Endodermal cell (in vitro differentiated cells): ENCODE measurements around the gene KCNE4. TPM values are rescaled to one million over a fixed set of nuclear protein-coding genes. Genes with fewer than 3 reads are reported as not detected.

Experiments
- DNase-seq: peaks from one replicate; pipeline ENCODE4 v3.0.0-alpha.2; 2017
- H3K27ac ChIP-seq: 2 replicates; pipeline ENCODE4 v1.5.1; 2013; ENCODE audit warnings: mild to moderate bottlenecking, low read depth, low read length, moderate library complexity
- H3K27me3 ChIP-seq: 2 replicates; pipeline ENCODE4 v1.6.1; 2013; ENCODE audit warnings: mild to moderate bottlenecking, low read length, moderate library complexity; ENCODE audit not compliant: insufficient read depth, control insufficient read depth, poor library complexity, severe bottlenecking
- H3K36me3 ChIP-seq: 2 replicates; pipeline ENCODE4 v1.7.0; 2013; ENCODE audit warnings: mild to moderate bottlenecking, low read length, moderate library complexity; ENCODE audit not compliant: control insufficient read depth, insufficient read depth
- H3K4me1 ChIP-seq: one replicate; pipeline ENCODE4 v1.7.0; 2013; ENCODE audit warnings: low read length; ENCODE audit not compliant: control insufficient read depth, insufficient read depth
- H3K4me3 ChIP-seq: 2 replicates; pipeline ENCODE4 v1.5.1; 2013; ENCODE audit warnings: mild to moderate bottlenecking, low read length, moderate library complexity
- H3K9ac ChIP-seq: 2 replicates; pipeline ENCODE4 v1.6.1; 2013; ENCODE audit warnings: mild to moderate bottlenecking, low read length, moderate library complexity; ENCODE audit not compliant: poor library complexity, severe bottlenecking; ENCODE audit errors: extremely low read depth
- H3K9me3 ChIP-seq: 2 replicates; pipeline ENCODE4 v1.6.1; 2013; ENCODE audit warnings: mild to moderate bottlenecking, low read length, moderate library complexity; ENCODE audit not compliant: control insufficient read depth
- H3K27ac Mint-ChIP-seq: 2 replicates; pipeline ENCODE4 v1.8.0; 2020; ENCODE audit warnings: mixed read lengths
- H3K27me3 Mint-ChIP-seq: 2 replicates; pipeline ENCODE4 v1.8.0; 2021; ENCODE audit warnings: mild to moderate bottlenecking, mixed read lengths; ENCODE audit not compliant: insufficient read depth
- H3K36me3 Mint-ChIP-seq: 2 replicates; pipeline ENCODE4 v1.8.0; 2020; ENCODE audit warnings: low read depth, mixed read lengths
- H3K4me1 Mint-ChIP-seq: 2 replicates; pipeline ENCODE4 v1.8.0; 2020; ENCODE audit warnings: mixed read lengths
- H3K4me3 Mint-ChIP-seq: 2 replicates; pipeline ENCODE4 v1.8.0; 2020; ENCODE audit warnings: mild to moderate bottlenecking, moderate library complexity, mixed read lengths
- H3K9me3 Mint-ChIP-seq: 2 replicates; pipeline ENCODE4 v1.8.0; 2020; ENCODE audit warnings: mild to moderate bottlenecking, mixed read lengths
- CTCF ChIP-seq: fragments of 200-600 bp; sonication (generic); conservative IDR thresholded peaks from 2 replicates; pipeline ENCODE4 v1.5.0; 2021; ENCODE audit warnings: antibody characterized with exemption, mild to moderate bottlenecking
- WGBS, 2 experiments: methylation state at CpG; one replicate each; pipeline versions ENCODE4 v1.1.5 to v1.1.7; 2013; ENCODE audit warnings: missing lambda C conversion rate in 2 of 2, mixed read lengths in 1 of 2; ENCODE audit not compliant: insufficient coverage in 1 of 2, insufficient read length in 1 of 2; 5-methylcytosine and 5-hydroxymethylcytosine counted together
- total RNA-seq, 2 donors: library from RNA; stranded (reverse); fragmentation: NEBNext Ultra II Directional in 1 of 2; extraction: Animal tissue kit (Norgen Biotek cat#: 25700) in 1 of 2; gene quantifications; 2 replicates in 1 of 2; 3 replicates in 1 of 2; pipeline ENCODE4 v1.2.1, GENCODE V29; 2021

KCNE4 gene
- total RNA-seq, 2 donors from 2014 or later = 0.22 TPM; not detected in 1

GRCh38 chr2:223072826-223073225 is 20.8 kb downstream of the KCNE4 start:
- no peaks in the 10 kb centered on the region for H3K9me3 ChIP-seq
- Mint-ChIP-seq H3K36me3 (no peaks in the 10 kb centered on the region), H3K27ac (no peak overlapping the region), H3K9me3 (no peaks in the 10 kb centered on the region), H3K4me1 (no peaks in the 10 kb centered on the region), H3K27me3 (peaks cover 2% of the 10 kb centered on the region), H3K4me3 (no peak overlapping the region)
- no peak overlapping the region for H3K4me3 ChIP-seq
- no peaks in the 10 kb centered on the region for H3K27me3 ChIP-seq
- H3K27ac ChIP-seq = no peak overlapping the region
- H3K4me1 ChIP-seq = no peaks in the 10 kb centered on the region
- H3K9ac ChIP-seq = no peak overlapping the region
- DNase-seq = no peak
- no peaks in the 10 kb centered on the region for H3K36me3 ChIP-seq
- 90 to 100% methylated on average over 2 to 3 of the region's 3 CpGs for WGBS, 2 experiments
- TF ChIP-seq CTCF = no peak

GRCh38 chr2:223075301-223076270 is 23.6 kb downstream of the KCNE4 start:
- no peaks in the 10 kb centered on the region for H3K9me3 Mint-ChIP-seq
- Histone ChIP-seq H3K4me3 (no peak overlapping the region), H3K4me1 (no peaks in the 10 kb centered on the region), H3K27me3 (no peaks in the 10 kb centered on the region), H3K27ac (no peak overlapping the region), H3K36me3 (no peaks in the 10 kb centered on the region), H3K9me3 (no peaks in the 10 kb centered on the region), H3K9ac (no peak overlapping the region)
- H3K36me3 Mint-ChIP-seq = no peaks in the 10 kb centered on the region
- TF ChIP-seq CTCF = no peak
- DNase-seq = no peak
- no peaks in the 10 kb centered on the region for H3K4me1 Mint-ChIP-seq
- peaks cover 2% of the 10 kb centered on the region for H3K27me3 Mint-ChIP-seq
- H3K27ac Mint-ChIP-seq = no peak overlapping the region
- H3K4me3 Mint-ChIP-seq = no peak overlapping the region
- 73% methylated on average over 5 to 6 of the region's 6 CpGs for WGBS, 2 experiments

DNA sequence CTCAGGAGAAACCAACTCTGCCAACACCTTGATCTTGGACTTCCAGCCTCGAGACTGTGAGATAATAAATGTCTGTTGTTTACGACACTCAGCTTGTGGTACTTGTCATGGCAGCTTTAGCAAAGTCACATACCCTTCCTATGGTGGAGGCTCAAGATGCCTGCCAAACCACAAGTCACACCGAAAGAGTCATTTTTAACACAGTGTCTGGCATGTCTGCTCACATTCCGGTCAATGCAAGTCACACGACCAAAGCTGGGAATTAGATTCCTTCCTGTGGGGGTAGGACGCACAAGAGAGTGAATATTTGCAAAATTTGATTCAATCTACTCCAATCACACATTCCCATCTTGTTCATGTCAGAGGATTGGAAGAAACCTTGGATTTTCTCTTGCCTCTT is 24.6 kb downstream of the KCNE4 start:
- Histone ChIP-seq H3K4me3 (no peak overlapping the region), H3K27ac (no peak overlapping the region), H3K9ac (no peak overlapping the region), H3K4me1 (no peaks in the 10 kb centered on the region), H3K9me3 (no peaks in the 10 kb centered on the region), H3K27me3 (no peaks in the 10 kb centered on the region), H3K36me3 (no peaks in the 10 kb centered on the region)
- WGBS, 2 experiments = 91 to 94% methylated on average over 3 to 6 of the region's 6 CpGs
- H3K4me1 Mint-ChIP-seq = no peaks in the 10 kb centered on the region
- no peak overlapping the region for H3K4me3 Mint-ChIP-seq
- H3K27ac Mint-ChIP-seq = no peak overlapping the region
- no peaks in the 10 kb centered on the region for H3K9me3 Mint-ChIP-seq
- no peaks in the 10 kb centered on the region for H3K36me3 Mint-ChIP-seq
- DNase-seq = no peak
- H3K27me3 Mint-ChIP-seq = peaks cover 2% of the 10 kb centered on the region
- no peak for TF ChIP-seq CTCF
